B cell (primary cell): Measurements from ENCODE around the gene COL4A1. TPM values are rescaled to one million over a fixed set of nuclear protein-coding genes. Genes with fewer than 3 reads are reported as not detected.

Source experiments
- ATAC-seq: fragments of 200-7000 bp; cut with Tn5 transposase; one replicate; pipeline ENCODE4 v1.10.0; 2021; ENCODE audit warnings: low read depth, mild to moderate bottlenecking, moderate number of reproducible peaks, moderate library complexity
- CTCF ChIA-PET: fragments of 350-600 bp; sonication (Branson Sonifier 250); formaldehyde crosslinking; loops from one replicate; lab custom pipeline; 2021; ENCODE audit warnings: antibody characterized with exemption, inconsistent platforms; lab: Charles Lee
- POLR2A ChIA-PET: fragments of 350-600 bp; sonication (Branson Sonifier 250); formaldehyde crosslinking; loops from one replicate; lab custom pipeline; 2021; ENCODE audit warnings: antibody characterized with exemption; lab: Charles Lee
- DNase-seq: peaks from one replicate; pipeline ENCODE4 v3.0.0; 2013
- H2AFZ ChIP-seq: 2 replicates; pipeline ENCODE4 v1.6.1; 2012; ENCODE audit warnings: mild to moderate bottlenecking, low read depth, low read length; ENCODE audit not compliant: insufficient read depth, poor library complexity, severe bottlenecking
- H3K27ac ChIP-seq, 2 donors: 1 replicate in 1 of 2; 2 replicates in 1 of 2; pipeline ENCODE4 v1.5.1; 2012 to 2013; ENCODE audit warnings: low read length in 2 of 2, mild to moderate bottlenecking in 2 of 2, moderate library complexity in 1 of 2
- H3K27me3 ChIP-seq, 4 experiments: fragments of 200-600 bp in 1 of 4; sonication (generic) in 1 of 4; replicated peaks in 1 of 4; 1 replicate in 2 of 4; 2 replicates in 2 of 4; pipeline versions ENCODE4 v1.6.1 to v1.7.0; 2013 to 2016; ENCODE audit warnings: low read length in 3 of 4, mild to moderate bottlenecking in 2 of 4, mixed read lengths in 1 of 4, moderate library complexity in 1 of 4; ENCODE audit not compliant: insufficient read depth in 4 of 4, control insufficient read depth in 3 of 4; ENCODE audit errors: control extremely low read depth in 1 of 4
- H3K36me3 ChIP-seq, 2 experiments: replicated peaks in 1 of 2; 1 replicate in 1 of 2; 2 replicates in 1 of 2; pipeline versions ENCODE4 v1.6.1 to v1.7.1; 2013; ENCODE audit warnings: low read length in 1 of 2; ENCODE audit not compliant: insufficient read depth in 2 of 2, control insufficient read depth in 1 of 2; ENCODE audit errors: control extremely low read depth in 1 of 2, extremely low read depth in 1 of 2
- H3K4me1 ChIP-seq, 2 donors: fragments of 200-600 bp in 1 of 2; sonication (generic) in 1 of 2; 1 replicate in 1 of 2; 2 replicates in 1 of 2; pipeline versions ENCODE4 v1.5.1 to v1.6.1; 2013 to 2017; ENCODE audit warnings: low read length in 2 of 2; ENCODE audit not compliant: control insufficient read depth in 2 of 2, insufficient read depth in 2 of 2
- H3K4me2 ChIP-seq: replicated peaks from 2 replicates; pipeline ENCODE3; 2012; ENCODE audit warnings: mild to moderate bottlenecking, low read depth, low read length; ENCODE audit not compliant: poor library complexity, severe bottlenecking
- H3K4me3 ChIP-seq, 5 experiments: fragments of 200-600 bp in 1 of 5; sonication (generic) in 1 of 5; 1 replicate in 3 of 5; 2 replicates in 2 of 5; pipeline versions ENCODE4 v1.5.1 to v1.7.0; 2011 to 2016; ENCODE audit warnings: low read length in 4 of 5, mild to moderate bottlenecking in 4 of 5, low read depth in 2 of 5, control low read depth in 1 of 5, moderate library complexity in 1 of 5; ENCODE audit not compliant: insufficient read depth in 1 of 5; ENCODE audit errors: control extremely low read depth in 1 of 5, extremely low read depth in 1 of 5
- H3K79me2 ChIP-seq: fragments of 200-600 bp; sonication (generic); one replicate; pipeline ENCODE4 v1.6.0; 2016; ENCODE audit warnings: low read length; ENCODE audit not compliant: control insufficient read depth, insufficient read depth
- H3K9ac ChIP-seq: fragments of 200-600 bp; sonication (generic); 2 replicates; pipeline ENCODE4 v1.6.1; 2017; ENCODE audit warnings: mild to moderate bottlenecking, low read length, moderate library complexity
- H3K9me3 ChIP-seq, 3 donors: one replicate each; pipeline versions ENCODE4 v1.6.1 to v1.7.1; 2013; ENCODE audit warnings: low read length in 2 of 3; ENCODE audit not compliant: control insufficient read depth in 2 of 3, insufficient read depth in 1 of 3; ENCODE audit errors: control extremely low read depth in 1 of 3
- H4K20me1 ChIP-seq: 2 replicates; pipeline ENCODE4 v1.6.0; 2012; ENCODE audit warnings: mild to moderate bottlenecking, low read length; ENCODE audit not compliant: insufficient read depth, control insufficient read depth, poor library complexity, severe bottlenecking
- H3K27ac Mint-ChIP-seq: one replicate; pipeline ENCODE4 v1.8.0; 2021; ENCODE audit warnings: mixed read lengths
- H3K27me3 Mint-ChIP-seq: one replicate; pipeline ENCODE4 v1.8.0; 2021; ENCODE audit warnings: mixed read lengths
- H3K4me1 Mint-ChIP-seq: one replicate; pipeline ENCODE4 v1.8.0; 2021; ENCODE audit warnings: mixed read lengths
- H3K4me3 Mint-ChIP-seq: one replicate; pipeline ENCODE4 v1.8.0; 2021; ENCODE audit warnings: mixed read lengths
- H3K9me3 Mint-ChIP-seq: one replicate; pipeline ENCODE4 v1.8.0; 2022; ENCODE audit warnings: mixed read lengths; ENCODE audit not compliant: insufficient read depth
- EZH2 ChIP-seq: IDR thresholded peaks from 2 replicates; pipeline ENCODE4 v1.6.1; 2012; ENCODE audit warnings: borderline replicate concordance, low read depth, mild to moderate bottlenecking, moderate library complexity, low read length; ENCODE audit not compliant: insufficient read depth, poor library complexity, severe bottlenecking
- WGBS: methylation state at CpG from one replicate; pipeline ENCODE4 v1.1.5; 2013; ENCODE audit warnings: missing lambda C conversion rate; ENCODE audit not compliant: insufficient coverage; 5-methylcytosine and 5-hydroxymethylcytosine counted together
- intact Hi-C: fragments of 100-400 bp; cut with micrococcal nuclease; formaldehyde crosslinking; loops from one replicate; pipeline ENCODE4 v1.10.0; 2022
- polyA plus RNA-seq: library from polyadenylated mRNA; depleted of rRNA; stranded (reverse); fragments of >200 nt; gene quantifications from 2 replicates; pipeline ENCODE4 v1.2.3, GENCODE V29; 2012
- small RNA-seq: library from RNA; depleted of rRNA; stranded (forward); fragments of <200 nt; gene quantifications from one replicate; pipeline ENCODE3, GENCODE V24; 2012; ENCODE audit warnings: low replicate concordance, low read depth; ENCODE audit not compliant: insufficient read length
- total RNA-seq, 2 donors: library from RNA; stranded (reverse); fragments of 120-200 nt in 1 of 2; gene quantifications; 1 replicate in 1 of 2; 2 replicates in 1 of 2; pipeline versions ENCODE4 v1.2.3 to v1.2.4, GENCODE V29; 2013 to 2022
- TF ChIP-seq, protein P1 (sequence below): fragments of 200-600 bp; IDR thresholded peaks from one replicate; pipeline ENCODE4 v1.8.0; 2022; ENCODE audit warnings: antibody characterized with exemption, mild to moderate bottlenecking

The COL4A1 gene
- total and polyA plus RNA-seq, 2 donors (not counting 1 experiment from before 2014, with no cell fraction given), result not detected

DNA sequence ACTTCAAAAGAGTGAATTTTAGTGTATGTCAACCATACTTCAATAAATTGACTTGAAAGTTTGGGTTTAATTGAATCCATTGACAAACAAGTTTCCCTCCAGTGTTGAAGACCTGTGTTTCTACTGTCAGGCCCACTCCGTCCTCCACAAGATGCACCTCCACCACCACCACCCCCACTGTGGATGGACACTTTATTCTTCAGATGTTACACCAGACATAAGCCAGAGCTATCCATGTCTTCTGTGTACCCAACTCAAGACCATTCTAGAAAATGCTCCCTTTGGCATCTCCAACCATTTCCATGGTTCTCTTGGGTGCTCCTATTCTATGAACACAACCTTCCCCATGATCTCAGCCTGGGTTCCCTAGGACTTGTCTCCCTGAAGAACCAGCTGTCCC is 207.0 kb downstream of the COL4A1 start:
- ChIA-PET CTCF (no interaction called here), POLR2A (no interaction called here)
- Histone ChIP-seq H3K4me2 (no peak overlapping the region), H3K27ac (no peak overlapping the region), H4K20me1 (no peaks in the 10 kb centered on the region), H3K9me3 (peaks cover 2 to 16% (median 6%) of the 10 kb centered on the region in 3 donors), H3K79me2 (no peaks in the 10 kb centered on the region), H3K4me1 (no peaks in the 10 kb centered on the region), H3K9ac (no peak overlapping the region), H2AFZ (no peak overlapping the region), H3K36me3 (no peaks in the 10 kb centered on the region), H3K27me3 (no peaks in the 10 kb centered on the region), H3K4me3 (no peak overlapping the region)
- WGBS, result 70% methylated on average over 1 of the region's 1 CpG
- ATAC-seq (no peak), DNase-seq (no peak)
- Mint-ChIP-seq H3K4me1 (no peaks in the 10 kb centered on the region), H3K9me3 (peaks cover 7% of the 10 kb centered on the region), H3K27ac (no peak overlapping the region), H3K4me3 (no peak overlapping the region), H3K27me3 (no peaks in the 10 kb centered on the region)
- TF ChIP-seq, protein P1, sequence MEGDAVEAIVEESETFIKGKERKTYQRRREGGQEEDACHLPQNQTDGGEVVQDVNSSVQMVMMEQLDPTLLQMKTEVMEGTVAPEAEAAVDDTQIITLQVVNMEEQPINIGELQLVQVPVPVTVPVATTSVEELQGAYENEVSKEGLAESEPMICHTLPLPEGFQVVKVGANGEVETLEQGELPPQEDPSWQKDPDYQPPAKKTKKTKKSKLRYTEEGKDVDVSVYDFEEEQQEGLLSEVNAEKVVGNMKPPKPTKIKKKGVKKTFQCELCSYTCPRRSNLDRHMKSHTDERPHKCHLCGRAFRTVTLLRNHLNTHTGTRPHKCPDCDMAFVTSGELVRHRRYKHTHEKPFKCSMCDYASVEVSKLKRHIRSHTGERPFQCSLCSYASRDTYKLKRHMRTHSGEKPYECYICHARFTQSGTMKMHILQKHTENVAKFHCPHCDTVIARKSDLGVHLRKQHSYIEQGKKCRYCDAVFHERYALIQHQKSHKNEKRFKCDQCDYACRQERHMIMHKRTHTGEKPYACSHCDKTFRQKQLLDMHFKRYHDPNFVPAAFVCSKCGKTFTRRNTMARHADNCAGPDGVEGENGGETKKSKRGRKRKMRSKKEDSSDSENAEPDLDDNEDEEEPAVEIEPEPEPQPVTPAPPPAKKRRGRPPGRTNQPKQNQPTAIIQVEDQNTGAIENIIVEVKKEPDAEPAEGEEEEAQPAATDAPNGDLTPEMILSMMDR, result no peak
- no peak for TF ChIP-seq EZH2
- intact Hi-C loops, result no loop called here

Small RNA genes lying within 50 kb of the gene (small RNA-seq; reads per million reads assigned to genes)
- not detected for gene MIR8073

Other genes with a start within 250 kb of the COL4A1 start
- gene COL4A2, start 127 bp upstream of the COL4A1 start, total RNA-seq, result 0.17 and 0.56 TPM in 2 replicates
- not detected in 2 replicates for gene COL4A2, start 127 bp upstream of the COL4A1 start, polyA plus RNA-seq